ENCODE data around the gene BAHCC1.

GRCh38 chr17:81513372-81513752, 118.1 kb downstream of the BAHCC1 start:
- TF ChIP-seq EP300 (conservative IDR thresholded peaks at IDR 0.05; ENCODE audit: poor library complexity, severe bottlenecking) (no peak), RAD21 (conservative IDR thresholded peaks at IDR 0.05) (no peak), TAF1 (IDR thresholded peaks at IDR 0.05; ENCODE audit: low read depth) (peak; percentile 9)
